ENCODE data around the gene EXOSC7. TPM values are rescaled to one million over a fixed set of nuclear protein-coding genes. Genes with fewer than 3 reads are reported as not detected.
"Not testable (repeated sequence)": the region's sequence is repeated elsewhere in the genome, so short reads cannot be mapped to it uniquely, and the experiment has no call there.

Gene EXOSC7
- total RNA-seq, 1 experiment from 2014 or later: 66.9 TPM

GRCh38 chr3:44960387-44961026 lies 15.5 kb upstream of the EXOSC7 start:
- DNase-seq (ENCODE audit: low spot score): no peak
- in situ Hi-C loops (cut with HindIII; ENCODE audit: low sequenced_read_pairs): no loop called here

DNA sequence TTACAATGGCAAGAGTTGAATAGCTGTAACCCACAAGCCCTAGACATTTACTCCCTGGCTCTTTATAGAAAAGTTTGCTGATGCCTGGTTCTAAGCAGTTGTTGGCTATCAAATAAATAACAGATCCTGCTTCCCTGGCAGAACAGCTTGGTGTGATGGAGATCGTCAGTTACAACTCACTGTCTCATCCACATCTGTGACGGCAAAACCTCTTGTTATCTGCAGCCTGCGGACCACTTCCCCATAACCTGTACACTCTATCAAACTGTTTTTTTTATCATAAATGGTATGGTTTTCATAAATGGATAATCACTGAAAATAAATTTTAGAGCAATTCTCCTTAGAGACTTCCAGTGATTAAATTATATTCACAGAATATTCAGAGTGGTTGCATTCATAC lies 14.2 kb upstream of the EXOSC7 start:
- in situ Hi-C loops (cut with HindIII; ENCODE audit: low sequenced_read_pairs): no loop called here
- DNase-seq (ENCODE audit: low spot score): no peak

DNA sequence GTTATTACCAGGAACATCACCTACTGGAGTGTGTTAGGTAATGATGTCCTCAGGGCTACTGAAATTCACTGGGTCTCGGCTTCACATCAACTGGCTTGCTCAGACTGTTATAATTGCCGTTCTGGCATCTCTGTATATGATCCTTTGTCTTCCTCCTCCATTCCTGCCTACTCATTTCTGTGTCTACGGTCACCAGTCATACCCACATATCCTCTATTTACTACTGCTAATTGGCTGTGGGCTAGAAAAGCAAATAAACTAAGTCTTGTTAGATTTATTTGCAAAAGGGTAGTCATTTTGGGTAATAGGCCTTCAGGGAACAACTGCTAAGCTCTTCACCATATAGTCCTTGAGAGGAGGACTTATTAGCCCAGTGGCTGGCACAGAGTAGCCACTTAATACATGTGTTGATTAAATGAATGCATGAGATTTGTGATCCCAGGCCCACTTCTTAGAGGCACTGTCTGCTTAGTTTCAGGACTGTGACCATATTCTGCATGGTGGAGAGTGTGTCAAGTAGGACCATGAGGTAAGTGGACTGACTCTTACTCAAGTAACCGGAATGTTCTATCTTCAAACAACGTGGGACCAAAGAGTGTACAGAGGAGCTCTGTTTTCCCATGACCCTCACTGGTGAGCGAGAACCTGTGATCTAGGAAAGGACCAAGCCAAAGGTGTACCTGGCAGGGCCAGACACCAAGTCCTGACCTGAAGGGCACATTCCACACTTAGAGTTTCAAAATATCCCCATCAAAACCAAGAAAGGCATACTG lies 13.2 kb upstream of the EXOSC7 start:
- no peak for DNase-seq (ENCODE audit: low spot score)
- in situ Hi-C loops (cut with HindIII; ENCODE audit: low sequenced_read_pairs): no loop called here

GRCh38 chr3:44963571-44964325 lies 12.3 kb upstream of the EXOSC7 start:
- in situ Hi-C loops (cut with HindIII; ENCODE audit: low sequenced_read_pairs): no loop called here
- DNase-seq (ENCODE audit: low spot score): no peak

DNA sequence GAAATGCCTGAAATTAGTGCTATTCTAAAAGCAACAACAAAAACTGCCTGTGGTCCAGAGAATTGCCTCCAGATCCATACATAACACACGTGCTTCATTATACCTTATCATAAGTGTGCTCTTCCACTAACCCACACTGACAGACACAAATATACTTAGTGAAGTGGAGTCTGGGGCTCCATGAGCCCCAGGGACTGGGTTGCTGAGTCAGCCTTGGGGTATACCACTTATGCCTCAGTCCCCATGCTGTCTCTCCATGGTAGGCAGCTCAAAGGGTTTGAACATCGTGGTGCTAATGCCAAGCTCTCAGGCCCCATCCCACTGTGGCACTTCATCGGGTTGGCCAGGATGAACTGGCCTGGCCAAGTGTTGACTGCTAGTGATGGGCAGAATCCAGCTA lies 10.9 kb upstream of the EXOSC7 start:
- no peak for DNase-seq (ENCODE audit: low spot score)
- in situ Hi-C loops (cut with HindIII; ENCODE audit: low sequenced_read_pairs): no loop called here

DNA sequence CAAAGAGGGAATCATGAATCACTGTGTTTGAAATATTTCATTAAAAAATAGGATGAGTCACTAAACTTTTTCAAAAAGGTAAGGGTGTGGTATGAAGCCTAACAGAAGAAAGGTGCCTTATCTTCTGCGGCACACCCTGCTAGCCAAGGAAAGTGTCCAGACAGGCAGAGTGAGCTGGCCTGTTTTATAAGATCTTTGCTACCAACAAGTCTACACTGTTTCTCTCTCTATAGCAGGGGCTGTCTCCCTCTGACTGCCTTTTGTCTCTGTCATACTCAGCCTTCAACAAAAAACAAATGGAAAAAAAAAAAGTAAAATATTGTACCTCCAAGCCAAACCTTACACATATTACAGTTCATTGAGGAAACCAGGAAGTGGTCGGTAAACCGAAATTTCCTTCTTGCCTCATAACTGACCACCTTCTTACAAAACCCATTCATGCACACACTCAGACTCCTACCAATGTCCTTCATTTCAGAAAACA lies 9.2 kb upstream of the EXOSC7 start:
- in situ Hi-C loops (cut with HindIII; ENCODE audit: low sequenced_read_pairs): no loop called here
- DNase-seq (ENCODE audit: low spot score): no peak

GRCh38 chr3:44968447-44968858 lies 7.6 kb upstream of the EXOSC7 start:
- no peak for DNase-seq (ENCODE audit: low spot score)
- in situ Hi-C loops (cut with HindIII; ENCODE audit: low sequenced_read_pairs): no loop called here

DNA sequence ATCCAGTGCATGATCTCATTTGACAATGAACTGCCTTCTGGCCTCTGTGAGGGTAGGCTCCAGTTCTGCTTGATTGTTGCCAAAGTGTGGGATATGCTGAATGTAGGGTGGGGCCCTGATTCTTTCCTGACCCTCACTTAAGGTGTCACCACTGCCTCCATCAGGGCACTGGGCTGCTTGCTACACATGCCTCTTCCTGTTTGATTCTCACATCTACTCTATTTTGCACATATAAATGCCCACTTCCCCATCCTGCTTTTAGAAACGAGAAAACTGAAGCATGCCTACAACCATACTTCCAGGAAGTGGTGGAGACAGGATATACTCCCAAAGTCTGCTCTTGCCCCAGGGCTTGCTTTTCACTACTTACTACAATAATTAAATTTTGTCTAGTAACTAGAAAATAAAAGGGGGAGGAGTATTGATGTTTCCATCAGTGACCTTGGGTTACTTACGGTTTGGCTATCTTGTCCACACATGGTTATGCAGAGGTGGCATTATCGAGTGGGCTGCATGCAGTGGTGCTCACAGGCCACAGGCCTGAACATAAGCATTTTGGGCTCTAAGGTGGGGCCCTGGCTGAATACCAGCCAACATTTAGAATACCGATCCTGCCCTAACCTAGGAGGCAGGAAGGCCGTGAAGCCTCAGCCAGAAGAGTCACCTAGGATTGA lies 6.8 kb upstream of the EXOSC7 start:
- in situ Hi-C loops (cut with HindIII; ENCODE audit: low sequenced_read_pairs): no loop called here

DNA sequence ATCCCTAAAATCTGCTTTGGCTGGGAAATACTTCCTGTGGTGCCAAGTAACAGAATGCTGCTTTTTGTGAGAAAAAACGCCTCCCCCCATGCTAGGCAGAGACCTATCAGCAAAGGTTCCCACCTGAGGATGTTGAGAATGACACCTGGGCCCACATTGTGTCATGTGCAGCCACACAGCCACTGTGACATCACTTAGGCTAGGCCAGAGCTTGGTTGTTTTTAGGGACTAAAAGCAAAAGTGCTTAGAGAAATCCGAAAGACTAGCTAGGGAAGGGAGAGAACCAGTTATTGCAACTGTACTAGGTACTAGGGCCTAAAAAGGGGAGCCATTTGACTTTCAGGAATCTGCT lies 6.2 kb upstream of the EXOSC7 start:
- in situ Hi-C loops (cut with HindIII; ENCODE audit: low sequenced_read_pairs): no loop called here
- no peak for DNase-seq (ENCODE audit: low spot score)

More for the DNA sequence above, 6.8 kb upstream of the EXOSC7 start:
- DNase-seq (ENCODE audit: low spot score): no peak

DNA sequence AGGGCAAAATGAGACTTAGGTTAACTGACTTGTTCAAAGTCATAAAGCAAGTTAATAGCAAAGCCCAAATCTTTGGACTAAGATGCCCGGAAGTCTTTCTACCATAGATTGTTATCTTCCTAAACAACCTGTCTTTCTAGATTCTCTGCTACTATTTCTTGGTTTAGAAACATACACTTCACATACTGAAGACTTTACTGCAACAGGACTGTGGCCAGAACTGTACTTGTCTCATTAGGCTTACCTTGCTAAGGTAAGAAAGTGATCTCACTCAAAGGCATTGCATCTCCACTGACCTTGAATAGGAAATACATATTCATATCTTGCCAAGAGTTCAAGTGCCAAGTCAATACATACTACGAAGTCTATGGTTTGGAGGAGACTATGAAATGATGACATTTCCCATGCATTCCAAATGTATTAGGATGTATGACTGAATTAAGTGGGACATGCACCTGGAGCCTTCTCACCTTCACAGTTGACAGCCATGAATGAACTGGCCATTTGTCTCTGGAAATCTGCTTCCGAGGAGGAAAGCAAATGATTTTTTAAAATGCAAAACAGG lies 5.0 kb upstream of the EXOSC7 start:
- DNase-seq (ENCODE audit: low spot score): no peak
- in situ Hi-C loops (cut with HindIII; ENCODE audit: low sequenced_read_pairs): no loop called here

DNA sequence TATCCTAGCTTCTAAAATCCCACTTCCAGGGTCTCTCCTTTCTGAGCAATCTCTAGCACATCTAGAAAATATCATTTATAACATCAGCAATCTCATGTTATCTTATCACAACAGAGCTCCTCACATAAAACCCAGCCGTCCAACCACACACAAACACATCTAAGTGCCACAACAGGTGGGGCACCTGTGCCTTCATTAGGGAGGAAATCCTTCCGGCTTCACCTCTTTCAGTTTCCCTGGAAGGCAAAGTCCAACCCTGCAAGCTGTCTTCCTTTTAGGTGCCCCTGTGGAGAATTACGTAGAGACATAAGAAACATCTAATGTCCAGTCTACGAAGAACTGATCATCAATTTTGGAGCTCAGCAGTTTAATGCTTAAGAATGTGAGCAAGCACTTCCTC lies 1.6 kb upstream of the EXOSC7 start:
- in situ Hi-C loops (cut with HindIII; ENCODE audit: low sequenced_read_pairs): no loop called here
- no peak for DNase-seq (ENCODE audit: low spot score)

DNA sequence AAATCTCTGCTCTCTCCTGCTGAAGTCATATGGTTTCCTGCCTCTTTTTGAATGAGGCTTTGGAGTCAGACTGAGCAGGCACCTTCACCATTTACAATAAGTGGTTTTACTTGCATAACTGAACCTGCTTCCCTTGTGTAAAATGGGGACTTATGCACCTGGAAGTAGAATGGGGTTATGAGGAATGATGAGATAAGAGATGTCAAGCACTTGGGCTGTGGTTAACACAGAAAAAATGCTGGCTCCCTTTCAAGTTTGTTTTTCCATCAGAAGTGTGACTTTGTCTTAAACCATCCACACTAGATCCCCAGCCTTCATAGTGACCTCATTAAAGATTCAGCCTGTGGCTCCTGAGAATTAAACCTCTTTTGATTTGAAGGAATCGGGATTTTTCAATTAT lies 5.2 kb downstream of the EXOSC7 start:
- DNase-seq (ENCODE audit: low spot score): no peak
- in situ Hi-C loops (cut with HindIII; ENCODE audit: low sequenced_read_pairs): no loop called here

GRCh38 chr3:44981751-44982150 lies 5.7 kb downstream of the EXOSC7 start:
- in situ Hi-C loops (cut with HindIII; ENCODE audit: low sequenced_read_pairs): no loop called here
- no peak for DNase-seq (ENCODE audit: low spot score)

GRCh38 chr3:44982817-44983216 lies 6.8 kb downstream of the EXOSC7 start:
- DNase-seq (ENCODE audit: low spot score): no peak
- in situ Hi-C loops (cut with HindIII; ENCODE audit: low sequenced_read_pairs): no loop called here

DNA sequence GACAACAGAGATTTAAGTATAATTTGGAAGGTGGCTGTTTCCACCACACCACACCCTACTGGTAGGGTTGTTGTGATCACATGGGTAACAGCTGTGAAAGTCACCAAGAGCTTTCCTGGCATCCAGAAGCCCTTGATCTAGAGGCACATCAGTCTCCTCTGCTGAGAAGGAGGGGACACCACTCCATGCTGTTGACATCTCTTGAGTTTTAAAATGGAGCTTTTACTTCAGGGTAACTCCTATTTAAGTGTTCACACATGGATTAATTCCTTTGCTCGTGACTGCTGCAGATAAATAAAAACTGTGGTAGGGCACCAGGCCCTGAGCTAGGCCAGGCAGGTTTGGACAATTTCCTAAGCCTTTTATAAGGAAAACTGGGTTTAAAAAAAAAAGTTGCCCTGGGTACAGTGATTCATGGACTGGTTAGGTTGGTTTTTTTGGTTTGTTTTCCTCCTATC lies 7.5 kb downstream of the EXOSC7 start:
- no peak for DNase-seq (ENCODE audit: low spot score)
- in situ Hi-C loops (cut with HindIII; ENCODE audit: low sequenced_read_pairs): no loop called here

DNA sequence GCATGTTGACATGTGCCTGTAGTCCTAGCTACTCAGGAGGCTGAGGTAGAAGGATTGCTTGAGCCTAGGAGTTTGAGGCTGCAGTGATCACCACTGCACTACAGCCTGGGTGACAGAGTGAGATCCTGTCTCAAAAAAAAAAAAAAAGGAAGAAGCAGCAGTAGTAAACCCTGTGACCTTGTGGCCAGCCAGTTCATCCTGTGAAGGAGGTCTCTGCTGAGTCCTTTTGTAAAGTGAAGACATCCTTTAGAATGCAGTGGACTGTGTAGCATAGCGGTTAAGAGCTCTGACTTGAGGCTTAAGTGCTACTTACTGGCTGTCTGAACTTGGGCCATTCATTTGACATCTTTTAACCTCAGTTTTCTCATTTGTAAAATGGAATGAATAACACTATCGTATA lies 8.3 kb downstream of the EXOSC7 start:
- in situ Hi-C loops (cut with HindIII; ENCODE audit: low sequenced_read_pairs): no loop called here
- DNase-seq (ENCODE audit: low spot score): no peak

DNA sequence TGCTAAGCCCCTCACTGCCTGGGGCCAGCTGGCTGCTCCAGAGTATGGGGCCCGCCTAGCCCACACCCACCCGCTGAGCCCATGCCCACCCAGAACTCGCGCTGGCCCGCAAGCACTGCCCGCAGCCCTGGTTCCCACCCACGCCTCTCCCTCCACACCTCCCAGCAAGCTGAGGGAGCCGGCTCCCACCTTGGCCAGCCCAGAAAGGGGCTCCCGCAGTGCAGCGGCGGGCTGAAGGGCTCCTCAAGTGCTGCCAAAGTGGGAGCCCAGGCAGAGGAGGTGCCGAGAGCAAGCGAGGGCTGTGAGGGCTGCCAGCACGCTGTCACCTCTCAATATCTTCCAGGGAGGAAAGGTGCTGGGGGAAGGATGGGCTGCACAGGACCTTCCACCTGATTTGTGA lies 10.3 kb downstream of the EXOSC7 start:
- DNase-seq (ENCODE audit: low spot score); in situ Hi-C loops (cut with HindIII; ENCODE audit: low sequenced_read_pairs): not testable (repeated sequence)

GRCh38 chr3:44987332-44987731 lies 11.3 kb downstream of the EXOSC7 start:
- no peak for DNase-seq (ENCODE audit: low spot score)
- in situ Hi-C loops (cut with HindIII; ENCODE audit: low sequenced_read_pairs): no loop called here

DNA sequence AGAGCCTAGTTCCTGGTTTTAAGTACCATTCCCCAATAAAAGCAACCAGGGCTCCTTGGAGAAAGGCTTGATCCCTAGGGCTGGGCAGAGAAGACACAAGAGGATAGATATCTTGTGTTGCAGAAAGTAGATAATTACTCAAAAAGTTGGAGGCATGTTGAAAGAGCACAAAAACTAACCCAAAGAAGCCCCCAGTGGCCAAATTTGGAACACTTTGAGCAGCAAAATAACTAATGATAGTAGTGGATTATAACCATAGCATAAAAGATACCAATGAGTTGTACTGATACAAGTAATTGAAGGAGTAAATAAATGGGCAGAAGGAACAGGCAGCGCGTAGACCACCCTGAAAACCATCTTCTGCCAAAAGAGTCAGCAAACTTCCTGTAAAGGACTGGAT lies 12.0 kb downstream of the EXOSC7 start:
- in situ Hi-C loops (cut with HindIII; ENCODE audit: low sequenced_read_pairs): no loop called here
- no peak for DNase-seq (ENCODE audit: low spot score)

Measured in G401 (cell line).